HCT116 (cell line): ENCODE data around the gene SPEM3. TPM values are rescaled to one million over a fixed set of nuclear protein-coding genes. Genes with fewer than 3 reads are reported as not detected.
"Not testable (repeated sequence)": the region's sequence is repeated elsewhere in the genome, so short reads cannot be mapped to it uniquely, and the experiment has no call there.

Experiments
- ATAC-seq: fragments of 200-7000 bp; cut with Tn5 transposase; 2 replicates; pipeline ENCODE4 v1.9.1; 2020; ENCODE audit warnings: mild to moderate bottlenecking, moderate library complexity
- BruUV-seq: library from RNA; stranded (reverse); fragments of 400-500 nt; replicated peaks from 2 replicates; lab custom pipeline; 2021; lab: Mats Ljungman, UMichigan
- CTCF ChIA-PET: fragments of 300-600 bp; sonication (Branson Sonifier 250); formaldehyde crosslinking; loops from one replicate; lab custom pipeline; 2021; ENCODE audit warnings: antibody characterized with exemption; lab: Charles Lee
- POLR2A ChIA-PET: fragments of 300-600, 350-600 bp; sonication (Branson Sonifier 250); formaldehyde crosslinking; loops from one replicate; lab custom pipeline; 2021; ENCODE audit warnings: antibody characterized with exemption; lab: Charles Lee
- RAD21 ChIA-PET, 2 experiments: fragments of 300-600 bp; sonication (Branson Sonifier 250); formaldehyde crosslinking; loops; one replicate each; lab custom pipeline; 2023; ENCODE audit warnings: low total read pairs in 2 of 2; ENCODE audit not compliant: uncharacterized antibody in 2 of 2, unreplicated experiment in 2 of 2, low non-redundant PET in 1 of 2; lab: Charles Lee
- DNase-seq: peaks from one replicate; pipeline ENCODE4 v3.0.0-alpha.2; 2010; ENCODE audit warnings: low read depth, low spot score
- H2AFZ ChIP-seq: fragments of 200-600 bp; shearing (Covaris generic), sonication (generic); 2 replicates; pipeline ENCODE4 v1.6.1; 2017; ENCODE audit warnings: low read depth, mixed run types, mixed read lengths, antibody characterized with exemption, low read length; ENCODE audit not compliant: poor library complexity, severe bottlenecking
- H3K27ac ChIP-seq: 2 replicates; pipeline ENCODE4 v1.5.1; 2012; ENCODE audit warnings: low read depth, low read length
- H3K27me3 ChIP-seq: fragments of 200-600 bp; sonication (generic); 2 replicates; pipeline ENCODE4 v1.6.1; 2016; ENCODE audit warnings: mixed run types, low read length, mixed read lengths; ENCODE audit not compliant: insufficient read depth
- H3K36me3 ChIP-seq, 2 experiments: fragments of 200-500 bp in 1 of 2; fragments of 200-600 bp in 1 of 2; sonication (Bioruptor generic) in 1 of 2; sonication (generic) in 1 of 2; 2 replicates each; pipeline versions ENCODE4 v1.5.1 to v1.6.1; 2014 to 2016; ENCODE audit warnings: low read length in 2 of 2, inconsistent platforms in 1 of 2, mixed read lengths in 1 of 2, mixed run types in 1 of 2; ENCODE audit not compliant: insufficient read depth in 2 of 2, control insufficient read depth in 1 of 2
- H3K4me1 ChIP-seq, 2 experiments: fragments of 200-600 bp in 1 of 2; sonication (generic) in 1 of 2; 2 replicates each; pipeline versions ENCODE4 v1.5.1 to v1.6.1; 2012 to 2017; ENCODE audit warnings: low read length in 2 of 2, inconsistent platforms in 1 of 2, mild to moderate bottlenecking in 1 of 2, mixed read lengths in 1 of 2, mixed run types in 1 of 2, moderate library complexity in 1 of 2; ENCODE audit not compliant: insufficient read depth in 2 of 2, control insufficient read depth in 1 of 2
- H3K4me2 ChIP-seq: fragments of 200-600 bp; sonication (generic); 2 replicates; pipeline ENCODE4 v1.6.1; 2017; ENCODE audit warnings: mixed run types, low read length, mixed read lengths
- H3K4me3 ChIP-seq, 2 experiments: fragments of 200-600 bp in 1 of 2; sonication (generic) in 1 of 2; replicated peaks in 1 of 2; 2 replicates each; pipeline ENCODE4 v1.5.1; 2011 to 2016; ENCODE audit warnings: low read length in 2 of 2, control low read depth in 1 of 2, low read depth in 1 of 2, mild to moderate bottlenecking in 1 of 2, mixed read lengths in 1 of 2, mixed run types in 1 of 2
- H3K79me2 ChIP-seq: fragments of 200-600 bp; sonication (generic); 2 replicates; pipeline ENCODE4 v1.6.1; 2017; ENCODE audit warnings: mild to moderate bottlenecking, mixed run types, low read length, moderate library complexity, mixed read lengths; ENCODE audit not compliant: insufficient read depth
- H3K9ac ChIP-seq: fragments of 200-600 bp; sonication (generic); 2 replicates; pipeline ENCODE4 v1.6.1; 2016; ENCODE audit warnings: low read length, mixed read lengths
- H3K9me2 ChIP-seq: fragments of 200-600 bp; sonication (generic), shearing (Covaris generic); 2 replicates; pipeline ENCODE4 v1.6.1; 2017; ENCODE audit warnings: mixed run types, mild to moderate bottlenecking, moderate library complexity; ENCODE audit not compliant: insufficient read depth
- H3K9me3 ChIP-seq, 2 experiments: fragments of 200-500 bp in 1 of 2; fragments of 200-600 bp in 1 of 2; sonication (Bioruptor generic) in 1 of 2; sonication (generic) in 1 of 2; 2 replicates each; pipeline ENCODE4 v1.6.1; 2014 to 2017; ENCODE audit warnings: low read length in 2 of 2, mixed read lengths in 2 of 2, inconsistent platforms in 1 of 2, low read depth in 1 of 2, mild to moderate bottlenecking in 1 of 2, mixed run types in 1 of 2, moderate library complexity in 1 of 2; ENCODE audit not compliant: control insufficient read depth in 1 of 2, insufficient read depth in 1 of 2
- H4K20me1 ChIP-seq: fragments of 200-600 bp; sonication (generic), shearing (Covaris generic); 2 replicates; pipeline ENCODE4 v1.6.1; 2017; ENCODE audit warnings: mixed run types, mild to moderate bottlenecking, moderate library complexity; ENCODE audit not compliant: insufficient read depth
- CBX3 ChIP-seq: IDR thresholded peaks from 2 replicates; pipeline ENCODE4 v1.6.1; 2012; ENCODE audit warnings: low read depth
- CEBPB ChIP-seq: IDR thresholded peaks from 2 replicates; pipeline ENCODE4 v1.6.1; 2012; ENCODE audit warnings: low read depth
- EGR1 ChIP-seq: IDR thresholded peaks from 2 replicates; pipeline ENCODE4 v1.6.1; 2012; ENCODE audit warnings: low read depth
- ELF1 ChIP-seq: IDR thresholded peaks from 2 replicates; pipeline ENCODE4 v1.6.1; 2012; ENCODE audit warnings: low read depth, borderline replicate concordance
- EZH2 ChIP-seq: fragments of 200-600 bp; sonication (generic); IDR thresholded peaks from 2 replicates; pipeline ENCODE4 v1.6.1; 2017; ENCODE audit warnings: antibody characterized with exemption, mixed run types
- FOSL1 ChIP-seq: IDR thresholded peaks from 2 replicates; pipeline ENCODE4 v1.6.1; 2012; ENCODE audit warnings: low read depth
- JUND ChIP-seq: IDR thresholded peaks from 2 replicates; pipeline ENCODE4 v1.6.1; 2012
- POLR2AphosphoS5 ChIP-seq: IDR thresholded peaks from 2 replicates; pipeline ENCODE4 v1.6.1; 2011; ENCODE audit warnings: mild to moderate bottlenecking, low read depth, low read length, moderate library complexity
- RAD21 ChIP-seq: IDR thresholded peaks from 2 replicates; pipeline ENCODE4 v1.6.1; 2012; ENCODE audit warnings: low read depth, mild to moderate bottlenecking
- SIN3A ChIP-seq: IDR thresholded peaks from 2 replicates; pipeline ENCODE4 v1.6.1; 2012; ENCODE audit warnings: low read depth
- SP1 ChIP-seq: IDR thresholded peaks from 2 replicates; pipeline ENCODE4 v1.6.1; 2012; ENCODE audit warnings: low read depth
- YY1 ChIP-seq: IDR thresholded peaks from 2 replicates; pipeline ENCODE4 v1.6.1; 2011; ENCODE audit warnings: low read length, low read depth, moderate library complexity, mild to moderate bottlenecking; ENCODE audit not compliant: insufficient replicate concordance; ENCODE audit errors: extremely low read depth
- intact Hi-C: fragments of 100-400 bp; cut with micrococcal nuclease; formaldehyde crosslinking; loops from 2 replicates; pipeline ENCODE4 v1.10.0; 2022
- total RNA-seq: library from RNA; stranded (reverse); gene quantifications from one replicate; pipeline ENCODE4 v1.2.1, GENCODE V29; 2021; ENCODE audit not compliant: unreplicated experiment
- TF ChIP-seq, protein P1 (sequence below): IDR thresholded peaks from 2 replicates; pipeline ENCODE4 v1.6.1; 2012
- TF ChIP-seq, protein P2 (sequence below), 3 experiments: fragments of 200-600 bp in 1 of 3; sonication (generic) in 1 of 3; IDR thresholded peaks in 2 of 3; conservative IDR thresholded peaks in 1 of 3; 2 replicates each; pipeline ENCODE4 v1.5.1; 2012 to 2017; ENCODE audit warnings: low read depth in 2 of 3, low read length in 2 of 3, antibody characterized with exemption in 1 of 3, borderline replicate concordance in 1 of 3, control low read depth in 1 of 3, mild to moderate bottlenecking in 1 of 3, mixed read lengths in 1 of 3, mixed run types in 1 of 3, moderate library complexity in 1 of 3; ENCODE audit not compliant: insufficient read depth in 1 of 3

Gene SPEM3
- total RNA-seq, 1 experiment from 2014 or later: not detected

- H3K27me3 ChIP-seq: no peaks in the 10 kb centered on the region
- H3K4me1 ChIP-seq: peaks cover 0 to 5% of the 10 kb centered on the region in 2 experiments; a peak in 1 of 4 replicates
- H2AFZ ChIP-seq: no peak overlapping the region
- H4K20me1 ChIP-seq: no peaks in the 10 kb centered on the region
- no peak overlapping the region for H3K4me2 ChIP-seq
- H3K36me3 ChIP-seq: no peaks in the 10 kb centered on the region; a peak in 1 of 4 replicates
- ATAC-seq (no peak), DNase-seq (no peak)
- TF ChIP-seq EGR1 (no peak), RAD21 (no peak), SIN3A (no peak), FOSL1 (no peak), POLR2AphosphoS5 (no peak), JUND (no peak), YY1 (no peak), SP1 (no peak), EZH2 (no peak), CBX3 (no peak), ELF1 (no peak), CEBPB (no peak)
- TF ChIP-seq, protein P1, sequence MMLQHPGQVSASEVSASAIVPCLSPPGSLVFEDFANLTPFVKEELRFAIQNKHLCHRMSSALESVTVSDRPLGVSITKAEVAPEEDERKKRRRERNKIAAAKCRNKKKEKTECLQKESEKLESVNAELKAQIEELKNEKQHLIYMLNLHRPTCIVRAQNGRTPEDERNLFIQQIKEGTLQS: no peak
- TF ChIP-seq, protein P2, sequence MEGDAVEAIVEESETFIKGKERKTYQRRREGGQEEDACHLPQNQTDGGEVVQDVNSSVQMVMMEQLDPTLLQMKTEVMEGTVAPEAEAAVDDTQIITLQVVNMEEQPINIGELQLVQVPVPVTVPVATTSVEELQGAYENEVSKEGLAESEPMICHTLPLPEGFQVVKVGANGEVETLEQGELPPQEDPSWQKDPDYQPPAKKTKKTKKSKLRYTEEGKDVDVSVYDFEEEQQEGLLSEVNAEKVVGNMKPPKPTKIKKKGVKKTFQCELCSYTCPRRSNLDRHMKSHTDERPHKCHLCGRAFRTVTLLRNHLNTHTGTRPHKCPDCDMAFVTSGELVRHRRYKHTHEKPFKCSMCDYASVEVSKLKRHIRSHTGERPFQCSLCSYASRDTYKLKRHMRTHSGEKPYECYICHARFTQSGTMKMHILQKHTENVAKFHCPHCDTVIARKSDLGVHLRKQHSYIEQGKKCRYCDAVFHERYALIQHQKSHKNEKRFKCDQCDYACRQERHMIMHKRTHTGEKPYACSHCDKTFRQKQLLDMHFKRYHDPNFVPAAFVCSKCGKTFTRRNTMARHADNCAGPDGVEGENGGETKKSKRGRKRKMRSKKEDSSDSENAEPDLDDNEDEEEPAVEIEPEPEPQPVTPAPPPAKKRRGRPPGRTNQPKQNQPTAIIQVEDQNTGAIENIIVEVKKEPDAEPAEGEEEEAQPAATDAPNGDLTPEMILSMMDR (IDR thresholded peaks at IDR 0.05 in 2 of 3, conservative IDR thresholded peaks at IDR 0.05 in 1 of 3; ENCODE audit: borderline replicate concordance in 1 of 3, insufficient read depth in 1 of 3, low read depth in 2 of 3, low read length in 2 of 3): no peak
- BruUV-seq: no TSS peak
- no peaks in the 10 kb centered on the region for H3K9me2 ChIP-seq
- no peak overlapping the region for H3K27ac ChIP-seq
- H3K9me3 ChIP-seq: no peaks in the 10 kb centered on the region
- no peak overlapping the region for H3K9ac ChIP-seq
- RAD21 ChIA-PET: no interaction called here
- CTCF ChIA-PET: no interaction called here
- H3K4me3 ChIP-seq: no peak overlapping the region
- POLR2A ChIA-PET: no interaction called here
- peaks cover 4% of the 10 kb centered on the region; the same call in 1 of the 2 replicates for H3K79me2 ChIP-seq
- intact Hi-C loops: no loop called here
Observed at GRCh38 chr17:7468804-7469389, 40.2 kb downstream of the SPEM3 start.

- RAD21 ChIA-PET, H4K20me1 ChIP-seq, H3K9me2 ChIP-seq, POLR2A ChIA-PET, ATAC-seq, H3K4me3 ChIP-seq, H2AFZ ChIP-seq, H3K9ac ChIP-seq, H3K36me3 ChIP-seq, H3K9me3 ChIP-seq, CTCF ChIA-PET, DNase-seq, H3K4me2 ChIP-seq, intact Hi-C loops, H3K27me3 ChIP-seq, H3K27ac ChIP-seq, H3K4me1 ChIP-seq, H3K79me2 ChIP-seq, BruUV-seq: not testable (repeated sequence)
Observed at GRCh38 chr17:7469843-7470242, 41.2 kb downstream of the SPEM3 start.

DNA sequence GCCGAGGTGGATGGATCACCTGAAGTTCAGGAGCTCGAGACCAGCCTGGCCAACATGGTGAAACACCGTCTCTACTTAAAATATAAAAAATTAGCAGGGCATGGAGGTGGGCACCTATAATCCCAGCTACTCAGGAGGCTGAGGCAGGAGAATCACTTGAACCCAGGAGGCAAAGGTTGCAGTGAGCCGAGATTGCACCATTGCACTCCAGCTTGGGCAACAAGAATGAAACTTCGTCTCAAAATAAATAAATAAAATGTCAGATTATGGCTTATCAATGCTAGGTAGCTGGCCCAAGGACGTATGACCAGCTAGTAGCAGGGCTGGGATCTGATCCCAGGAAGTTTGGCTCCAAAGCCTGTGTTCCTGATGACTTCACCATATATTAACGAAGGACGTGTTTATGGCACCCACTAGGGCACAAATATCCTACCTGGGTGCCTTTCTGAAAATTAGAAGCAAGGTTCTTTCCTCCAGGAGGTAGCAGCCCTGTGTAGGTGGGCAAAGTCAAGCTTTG lies 41.9 kb downstream of the SPEM3 start:
- H2AFZ ChIP-seq, ATAC-seq, H3K27ac ChIP-seq, H3K9me2 ChIP-seq, CTCF ChIA-PET, H3K27me3 ChIP-seq, H3K4me1 ChIP-seq, BruUV-seq, H3K4me3 ChIP-seq, intact Hi-C loops, RAD21 ChIA-PET, H3K79me2 ChIP-seq, H3K36me3 ChIP-seq, H3K4me2 ChIP-seq, H4K20me1 ChIP-seq, H3K9me3 ChIP-seq, H3K9ac ChIP-seq, DNase-seq, POLR2A ChIA-PET: not testable (repeated sequence)
